ENCODE data around the gene ZNF652. TPM values are rescaled to one million over a fixed set of nuclear protein-coding genes. Genes with fewer than 3 reads are reported as not detected.

The ZNF652 gene
- total and polyA plus RNA-seq, 8 donors, result 27.8 to 46.8 (median 30.8) TPM

DNA sequence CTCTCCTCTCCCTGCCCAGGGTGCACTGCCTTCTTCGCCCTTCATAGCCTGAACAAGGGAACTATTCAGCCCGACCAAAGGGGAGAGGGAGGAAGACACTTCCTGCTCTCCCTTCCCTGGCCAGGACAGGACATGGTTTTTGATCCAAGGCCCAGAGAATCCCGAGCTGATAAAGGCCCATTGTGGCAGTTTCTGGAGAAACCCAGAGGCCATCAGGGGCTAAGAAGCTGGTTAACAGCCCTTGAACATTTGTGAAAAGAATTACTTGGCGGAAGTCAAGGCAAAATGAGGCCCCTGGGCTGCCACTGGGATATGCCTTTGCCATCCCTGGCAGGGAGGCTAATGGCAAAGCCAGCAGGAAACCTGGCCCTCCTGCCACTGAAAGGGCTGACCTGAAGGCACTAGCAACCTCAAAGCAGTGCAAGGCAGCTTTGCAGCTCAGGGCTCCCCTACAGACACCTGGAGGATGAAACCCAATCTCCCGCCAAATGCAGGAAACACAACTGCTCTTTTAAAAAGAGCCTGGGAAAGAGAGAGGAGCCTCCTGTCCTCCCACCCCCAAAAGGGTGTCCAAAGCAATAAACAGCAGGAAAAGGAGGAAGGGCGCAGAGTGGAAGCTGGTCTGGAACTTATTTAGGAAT is 40.0 kb upstream of the ZNF652 start:
- peaks cover 0 to 44% of the 10 kb centered on the region in 2 donors for H3K36me3 ChIP-seq
- H3K4me3 ChIP-seq, result no peak overlapping the region
- peaks cover 0 to 27% of the 10 kb centered on the region in 2 donors for H3K4me1 ChIP-seq
- DNase-seq, result no peak
- intact Hi-C loops (cut with DNase I), result no loop called here
- TF ChIP-seq, protein P1, sequence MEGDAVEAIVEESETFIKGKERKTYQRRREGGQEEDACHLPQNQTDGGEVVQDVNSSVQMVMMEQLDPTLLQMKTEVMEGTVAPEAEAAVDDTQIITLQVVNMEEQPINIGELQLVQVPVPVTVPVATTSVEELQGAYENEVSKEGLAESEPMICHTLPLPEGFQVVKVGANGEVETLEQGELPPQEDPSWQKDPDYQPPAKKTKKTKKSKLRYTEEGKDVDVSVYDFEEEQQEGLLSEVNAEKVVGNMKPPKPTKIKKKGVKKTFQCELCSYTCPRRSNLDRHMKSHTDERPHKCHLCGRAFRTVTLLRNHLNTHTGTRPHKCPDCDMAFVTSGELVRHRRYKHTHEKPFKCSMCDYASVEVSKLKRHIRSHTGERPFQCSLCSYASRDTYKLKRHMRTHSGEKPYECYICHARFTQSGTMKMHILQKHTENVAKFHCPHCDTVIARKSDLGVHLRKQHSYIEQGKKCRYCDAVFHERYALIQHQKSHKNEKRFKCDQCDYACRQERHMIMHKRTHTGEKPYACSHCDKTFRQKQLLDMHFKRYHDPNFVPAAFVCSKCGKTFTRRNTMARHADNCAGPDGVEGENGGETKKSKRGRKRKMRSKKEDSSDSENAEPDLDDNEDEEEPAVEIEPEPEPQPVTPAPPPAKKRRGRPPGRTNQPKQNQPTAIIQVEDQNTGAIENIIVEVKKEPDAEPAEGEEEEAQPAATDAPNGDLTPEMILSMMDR (IDR thresholded peaks at IDR 0.05), result no peak
- no peaks in the 10 kb centered on the region for H3K9me3 ChIP-seq
- ATAC-seq, result no peak
- H3K27ac ChIP-seq, result no peak overlapping the region
- no peaks in the 10 kb centered on the region for H3K27me3 ChIP-seq

DNA sequence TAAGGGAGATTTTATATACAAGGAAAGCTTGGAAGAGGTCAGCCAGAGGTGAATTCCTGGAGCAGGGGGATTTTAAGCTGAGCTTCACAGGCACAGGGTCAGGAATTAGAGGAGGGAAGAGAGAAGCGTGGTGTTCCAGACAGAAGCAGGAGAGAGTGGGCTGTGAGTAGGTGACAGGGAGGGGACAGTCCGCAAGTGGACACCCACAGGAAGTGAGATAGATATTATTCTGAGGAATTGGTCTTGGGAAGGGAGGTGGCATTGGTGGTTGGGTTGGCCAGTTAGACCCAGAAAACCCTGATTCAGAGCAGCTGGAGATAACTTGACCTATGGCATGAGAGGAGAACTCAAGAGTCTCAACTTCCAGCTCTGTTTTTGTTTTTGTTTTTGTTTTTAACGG is 37.9 kb upstream of the ZNF652 start:
- intact Hi-C loops (cut with DNase I), result loop anchor here in 1 of 2 donors (2.0 kb wide), 1 partner anchor 85 kb away; no protein-coding TSS in a partner anchor
- ATAC-seq, result no peak
- H3K27ac ChIP-seq, result no peak overlapping the region

DNA sequence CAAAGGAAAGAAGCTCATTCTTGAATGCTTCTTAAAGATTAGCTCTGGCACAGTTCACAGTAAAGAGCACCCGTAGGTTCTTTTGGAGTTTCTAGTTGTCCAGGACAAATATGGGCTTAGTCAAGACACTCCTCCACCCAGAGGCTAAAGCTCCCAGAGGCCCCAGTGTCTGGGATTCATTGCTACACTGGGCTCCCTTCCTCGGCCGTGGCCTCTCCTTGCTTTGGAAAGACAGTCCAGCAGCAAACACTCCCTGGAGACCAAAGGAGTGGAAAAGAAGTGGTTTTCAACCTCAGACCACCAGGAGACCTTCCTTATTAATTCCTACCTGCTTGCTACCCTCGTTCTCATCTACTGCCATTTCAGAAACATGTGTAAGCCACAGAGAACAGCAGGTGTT is 35.5 kb upstream of the ZNF652 start:
- H3K4me3 ChIP-seq, result no peak overlapping the region
- peaks cover 0 to 31% of the 10 kb centered on the region in 2 donors for H3K4me1 ChIP-seq
- intact Hi-C loops (cut with DNase I), result no loop called here
- ATAC-seq (no peak), DNase-seq (no peak)
- TF ChIP-seq, protein P1 (IDR thresholded peaks at IDR 0.05), result no peak
- peaks cover 0 to 1% of the 10 kb centered on the region in 2 donors for H3K36me3 ChIP-seq
- no peaks in the 10 kb centered on the region for H3K9me3 ChIP-seq
- H3K27ac ChIP-seq, result no peak overlapping the region
- no peaks in the 10 kb centered on the region for H3K27me3 ChIP-seq

More for the DNA sequence above, 37.9 kb upstream of the ZNF652 start:
- Histone ChIP-seq H3K4me1 (peaks cover 0 to 28% of the 10 kb centered on the region in 2 donors), H3K9me3 (no peaks in the 10 kb centered on the region), H3K4me3 (no peak overlapping the region), H3K36me3 (peaks cover 0 to 23% of the 10 kb centered on the region in 2 donors), H3K27me3 (no peaks in the 10 kb centered on the region)
- DNase-seq, result no peak
- TF ChIP-seq, protein P1 (IDR thresholded peaks at IDR 0.05), result no peak

DNA sequence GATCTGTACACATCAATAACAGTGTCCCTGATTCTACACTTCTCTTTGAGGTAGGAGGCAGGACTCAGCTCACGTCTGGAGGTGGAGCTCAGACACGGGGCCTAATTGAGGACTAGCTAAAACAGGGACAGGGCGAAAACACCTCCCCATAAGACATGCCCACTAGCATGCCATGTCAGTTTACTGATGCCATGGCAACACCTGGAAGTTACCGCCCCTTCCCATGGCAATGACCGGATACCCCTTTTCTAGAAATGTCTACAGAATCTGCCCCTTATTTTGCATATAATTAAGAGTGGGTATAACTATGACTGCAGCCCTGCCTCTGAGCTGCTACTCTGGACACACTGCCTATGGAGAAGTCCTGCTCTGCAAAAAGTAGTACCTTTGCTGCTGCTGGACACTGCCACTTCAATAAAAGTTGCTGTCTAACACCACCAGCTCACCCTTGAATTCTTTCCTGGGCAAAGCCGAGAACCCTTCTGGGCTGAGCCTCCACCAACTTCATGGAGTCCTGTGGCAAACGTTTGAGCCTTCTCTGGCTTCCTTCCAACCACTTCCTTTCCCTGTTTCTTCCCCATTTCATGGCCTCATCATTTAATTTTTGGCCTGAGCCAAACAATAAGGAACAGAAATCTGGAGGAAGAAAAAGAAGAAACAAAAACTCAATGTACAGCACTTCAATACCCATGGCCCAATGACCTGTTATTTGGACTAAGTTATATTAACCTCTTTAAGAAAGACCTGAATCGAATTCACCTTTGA is 31.6 kb upstream of the ZNF652 start:
- no peak for DNase-seq
- TF ChIP-seq, protein P1 (IDR thresholded peaks at IDR 0.05), result no peak
- H3K36me3 ChIP-seq, result no peaks in the 10 kb centered on the region
- intact Hi-C loops (cut with DNase I), result no loop called here
- peak overlapping the region in 1 of 2 donors; percentile 35 for H3K27ac ChIP-seq
- ATAC-seq, result no peak
- H3K4me1 ChIP-seq, result peaks cover 0 to 56% of the 10 kb centered on the region in 2 donors
- H3K9me3 ChIP-seq, result no peaks in the 10 kb centered on the region
- H3K27me3 ChIP-seq, result no peaks in the 10 kb centered on the region
- H3K4me3 ChIP-seq, result no peak overlapping the region

All from left lung (tissue), 10 donors.